GM12878 (cell line): Measurements from ENCODE around the gene TCEA2. TPM values are rescaled to one million over a fixed set of nuclear protein-coding genes. Genes with fewer than 3 reads are reported as not detected.
A peak's percentile ranks its signal among the peaks of the same experiment; 100 is the strongest.

ENCODE experiments used
- ASH2L ChIP-seq: fragments of 300-600, 200-600 bp; sonication (generic); IDR thresholded peaks from 2 replicates; pipeline ENCODE4 v1.6.1; 2017; ENCODE audit warnings: low read depth, mild to moderate bottlenecking, borderline replicate concordance
- ATF7 ChIP-seq: fragments of 450-650 bp; IDR thresholded peaks from 2 replicates; pipeline ENCODE4 v1.6.1; 2016; ENCODE audit warnings: low read depth, mild to moderate bottlenecking
- CBFB ChIP-seq: IDR thresholded peaks from 2 replicates; pipeline ENCODE4 v1.6.1; 2016; ENCODE audit warnings: antibody characterized with exemption, low read depth
- CEBPB ChIP-seq, 2 experiments: fragments of 150-350 bp in 1 of 2; IDR thresholded peaks; 2 replicates each; pipeline ENCODE4 v1.6.1; 2012 to 2014; ENCODE audit warnings: low read depth in 2 of 2, low read length in 2 of 2, borderline replicate concordance in 1 of 2, inconsistent platforms in 1 of 2
- CREB1 ChIP-seq: IDR thresholded peaks from 2 replicates; pipeline ENCODE4 v1.6.1; 2012; ENCODE audit warnings: low read depth, mild to moderate bottlenecking, inconsistent platforms
- DPF2 ChIP-seq: fragments of 450-650 bp; IDR thresholded peaks from 2 replicates; pipeline ENCODE4 v1.6.1; 2017; ENCODE audit warnings: mild to moderate bottlenecking
- ESRRA ChIP-seq: IDR thresholded peaks from 2 replicates; pipeline ENCODE4 v1.6.1; 2012; ENCODE audit warnings: mild to moderate bottlenecking, low read length, improper control_type of control experiment
- FOS ChIP-seq: IDR thresholded peaks from 3 replicates; pipeline ENCODE4 v1.6.1; 2011; ENCODE audit warnings: borderline replicate concordance; ENCODE audit not compliant: insufficient read length; ENCODE audit errors: extremely low read depth
- IKZF2 ChIP-seq, 2 experiments: fragments of 450-650 bp; IDR thresholded peaks; 2 replicates each; pipeline ENCODE4 v1.6.1; 2017; ENCODE audit warnings: mild to moderate bottlenecking in 2 of 2, moderate library complexity in 2 of 2
- MLLT1 ChIP-seq: fragments of 450-650 bp; IDR thresholded peaks from 2 replicates; pipeline ENCODE4 v1.6.1; 2016; ENCODE audit warnings: mild to moderate bottlenecking
- PAX8 ChIP-seq: fragments of 450-650 bp; IDR thresholded peaks from 2 replicates; pipeline ENCODE4 v1.6.1; 2017; ENCODE audit warnings: mild to moderate bottlenecking, moderate library complexity
- PML ChIP-seq: IDR thresholded peaks from 2 replicates; pipeline ENCODE4 v1.6.1; 2012; ENCODE audit warnings: low read length, inconsistent platforms
- POLR2AphosphoS5 ChIP-seq: IDR thresholded peaks from 2 replicates; pipeline ENCODE4 v1.6.1; 2011; ENCODE audit warnings: mild to moderate bottlenecking, low read length, inconsistent platforms
- RBBP5 ChIP-seq: fragments of 200-600 bp; sonication (generic); conservative IDR thresholded peaks from 2 replicates; pipeline ENCODE4 v1.6.1; 2016
- SMAD5 ChIP-seq: IDR thresholded peaks from 2 replicates; pipeline ENCODE4 v1.6.1; 2016; ENCODE audit warnings: antibody characterized with exemption, low read depth
- STAT3 ChIP-seq: IDR thresholded peaks from 2 replicates; pipeline ENCODE4 v1.6.1; 2011; ENCODE audit warnings: low read depth, low read length, improper control_type of control experiment
- SUPT20H ChIP-seq: IDR thresholded peaks from 2 replicates; pipeline ENCODE4 v1.6.1; 2011; ENCODE audit warnings: low read depth, mild to moderate bottlenecking, low read length, moderate library complexity, borderline replicate concordance; ENCODE audit not compliant: control insufficient read depth
- TBL1XR1 ChIP-seq: IDR thresholded peaks from 2 replicates; pipeline ENCODE4 v1.6.1; 2012; ENCODE audit warnings: low read depth, low read length, improper control_type of control experiment
- YY1 ChIP-seq: IDR thresholded peaks from 2 replicates; pipeline ENCODE4 v1.6.1; 2011; ENCODE audit warnings: low read depth, mild to moderate bottlenecking, low read length
- ZBTB40 ChIP-seq: fragments of 450-650 bp; IDR thresholded peaks from 2 replicates; pipeline ENCODE4 v1.6.1; 2016; ENCODE audit warnings: mild to moderate bottlenecking, moderate library complexity, borderline replicate concordance
- polyA plus RNA-seq, 11 experiments: library from polyadenylated mRNA; depleted of rRNA in 4 of 11; unstranded in 6 of 11; stranded (reverse) in 5 of 11; fragments of >200 nt; fragmentation: Nextera tagmentation in 4 of 11; fragmentation: Illumina TruSeq in 1 of 11; extraction: Ambion mirVana in 4 of 11; extraction: Trizol in 1 of 11; gene quantifications; 1 replicate in 1 of 11; 2 replicates in 10 of 11; pipeline versions ENCODE4 v1.2.1 to v1.2.3, GENCODE V29; 2011 to 2016; ENCODE audit warnings: inconsistent platforms in 2 of 11, missing spikeins in 2 of 11, low read depth in 1 of 11
- total RNA-seq, 4 experiments: library from RNA; depleted of rRNA in 3 of 4; stranded (reverse); fragments of >200 nt in 3 of 4; fragmentation: Illumina TruSeq in 1 of 4; extraction: Trizol in 1 of 4; gene quantifications; 2 replicates each; pipeline versions ENCODE4 v1.2.1 to v1.2.3, GENCODE V29; 2013 to 2021
- TF ChIP-seq, protein P1 (sequence below): IDR thresholded peaks from 2 replicates; pipeline ENCODE4 v1.6.1; 2011; ENCODE audit warnings: borderline replicate concordance, low read depth, mild to moderate bottlenecking, moderate library complexity, low read length; ENCODE audit not compliant: insufficient read depth, poor library complexity, severe bottlenecking
- TF ChIP-seq, protein P2 (sequence below): fragments of 450-650 bp; IDR thresholded peaks from 2 replicates; pipeline ENCODE4 v1.6.1; 2018; ENCODE audit warnings: borderline replicate concordance, mild to moderate bottlenecking; ENCODE audit not compliant: partially characterized antibody

Gene TCEA2
- total and polyA plus RNA-seq, 10 of the 15 experiments (the other 5 are each of a cell fraction or from before 2014, with no cell fraction given), result 3.4 to 42.5 (median 13.3) TPM

GRCh38 chr20:64038565-64039292 is 24.3 kb upstream of the TCEA2 start (continued):
- no peak for TF ChIP-seq ZBTB40
- TF ChIP-seq, protein P1, sequence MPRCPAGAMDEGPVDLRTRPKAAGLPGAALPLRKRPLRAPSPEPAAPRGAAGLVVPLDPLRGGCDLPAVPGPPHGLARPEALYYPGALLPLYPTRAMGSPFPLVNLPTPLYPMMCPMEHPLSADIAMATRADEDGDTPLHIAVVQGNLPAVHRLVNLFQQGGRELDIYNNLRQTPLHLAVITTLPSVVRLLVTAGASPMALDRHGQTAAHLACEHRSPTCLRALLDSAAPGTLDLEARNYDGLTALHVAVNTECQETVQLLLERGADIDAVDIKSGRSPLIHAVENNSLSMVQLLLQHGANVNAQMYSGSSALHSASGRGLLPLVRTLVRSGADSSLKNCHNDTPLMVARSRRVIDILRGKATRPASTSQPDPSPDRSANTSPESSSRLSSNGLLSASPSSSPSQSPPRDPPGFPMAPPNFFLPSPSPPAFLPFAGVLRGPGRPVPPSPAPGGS, result peak; percentile 53
- TF ChIP-seq ATF7, result no peak
- TF ChIP-seq YY1, result peak; percentile 69; the same call in 1 of the 2 replicates
- no peak for TF ChIP-seq TBL1XR1
- TF ChIP-seq CREB1, result no peak
- TF ChIP-seq IKZF2 (IDR thresholded peaks at IDR 0.05), result peak; percentile 43 to 62; a peak in 2 of 4 replicates
- peak; percentile 86 for TF ChIP-seq DPF2
- TF ChIP-seq ESRRA, result no peak
- TF ChIP-seq CEBPB (IDR thresholded peaks at IDR 0.05; ENCODE audit: borderline replicate concordance in 1 of 2, low read depth in 2 of 2, low read length in 2 of 2), result no peak
- TF ChIP-seq CBFB, result no peak
- no peak; the same call in 1 of the 2 replicates for TF ChIP-seq SMAD5
- no peak for TF ChIP-seq PAX8
- no peak for TF ChIP-seq POLR2AphosphoS5
- TF ChIP-seq ASH2L, result no peak
- no peak for TF ChIP-seq STAT3
- no peak for TF ChIP-seq SUPT20H
- TF ChIP-seq MLLT1, result 0 out of 2 replicates have a peak, but pooled peaks have one; percentile 52
- TF ChIP-seq PML, result no peak
- no peak for TF ChIP-seq RBBP5
- TF ChIP-seq FOS, result no peak
- TF ChIP-seq, protein P2, sequence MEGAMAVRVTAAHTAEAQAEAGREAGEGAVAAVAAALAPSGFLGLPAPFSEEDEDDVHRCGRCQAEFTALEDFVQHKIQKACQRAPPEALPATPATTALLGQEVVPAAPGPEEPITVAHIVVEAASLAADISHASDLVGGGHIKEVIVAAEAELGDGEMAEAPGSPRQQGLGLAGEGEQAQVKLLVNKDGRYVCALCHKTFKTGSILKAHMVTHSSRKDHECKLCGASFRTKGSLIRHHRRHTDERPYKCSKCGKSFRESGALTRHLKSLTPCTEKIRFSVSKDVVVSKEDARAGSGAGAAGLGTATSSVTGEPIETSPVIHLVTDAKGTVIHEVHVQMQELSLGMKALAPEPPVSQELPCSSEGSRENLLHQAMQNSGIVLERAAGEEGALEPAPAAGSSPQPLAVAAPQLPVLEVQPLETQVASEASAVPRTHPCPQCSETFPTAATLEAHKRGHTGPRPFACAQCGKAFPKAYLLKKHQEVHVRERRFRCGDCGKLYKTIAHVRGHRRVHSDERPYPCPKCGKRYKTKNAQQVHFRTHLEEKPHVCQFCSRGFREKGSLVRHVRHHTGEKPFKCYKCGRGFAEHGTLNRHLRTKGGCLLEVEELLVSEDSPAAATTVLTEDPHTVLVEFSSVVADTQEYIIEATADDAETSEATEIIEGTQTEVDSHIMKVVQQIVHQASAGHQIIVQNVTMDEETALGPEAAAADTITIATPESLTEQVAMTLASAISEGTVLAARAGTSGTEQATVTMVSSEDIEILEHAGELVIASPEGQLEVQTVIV, result no peak
